ENCODE results near the gene ACO1. TPM values are rescaled to one million over a fixed set of nuclear protein-coding genes. Genes with fewer than 3 reads are reported as not detected.

ACO1 gene
- total RNA-seq, 2 donors from 2014 or later: 10.1 to 16.6 TPM

GRCh38 chr9:32393911-32394310 is 9.5 kb downstream of the ACO1 start:
- H3K4me3 Mint-ChIP-seq: no peak overlapping the region
- H3K36me3 Mint-ChIP-seq (ENCODE audit: insufficient read depth in 2 of 2): peaks cover 0 to 3% of the 10 kb centered on the region in 2 donors
- H3K27ac Mint-ChIP-seq: no peak overlapping the region
- ATAC-seq (replicated peaks in 1 of 2) (no peak), DNase-seq (no peak)
- H3K4me1 Mint-ChIP-seq (ENCODE audit: low read depth): no peaks in the 10 kb centered on the region
- H3K9me3 Mint-ChIP-seq: no peaks in the 10 kb centered on the region
- H3K27me3 Mint-ChIP-seq (ENCODE audit: low read depth): no peaks in the 10 kb centered on the region

DNA sequence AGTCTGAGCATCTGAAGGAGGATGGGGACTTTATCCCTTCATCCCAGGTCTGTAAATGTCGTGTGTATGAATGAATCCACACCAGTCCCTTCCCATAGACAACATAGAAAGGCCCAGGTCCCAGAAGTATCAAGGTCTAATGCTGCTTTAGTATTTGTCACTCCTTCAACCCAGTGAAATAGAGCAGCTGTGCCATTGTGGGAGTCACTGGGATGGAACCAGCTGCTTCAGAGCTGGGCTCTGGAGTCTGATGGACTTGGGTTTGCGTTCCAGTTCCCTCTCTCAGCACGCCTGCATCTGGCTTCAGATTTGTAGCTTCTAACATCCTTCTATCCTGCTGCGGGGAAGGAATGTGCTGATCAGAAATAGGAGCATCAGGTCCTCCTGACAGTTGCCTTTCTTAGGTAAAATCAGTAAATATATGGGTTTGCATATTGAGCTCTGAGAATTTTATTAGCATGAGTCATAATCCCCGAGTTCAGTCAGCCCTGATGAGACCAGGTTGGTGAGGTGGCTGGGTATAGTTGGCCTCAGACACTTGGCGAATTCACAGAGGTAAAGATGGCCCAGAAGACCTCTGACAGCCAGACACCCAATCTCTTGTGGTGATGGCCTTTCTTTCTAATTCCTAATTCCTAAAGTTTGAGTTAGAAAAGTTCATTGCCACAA is 10.1 kb downstream of the ACO1 start:
- Mint-ChIP-seq H3K9me3 (no peaks in the 10 kb centered on the region), H3K4me3 (no peak overlapping the region), H3K27me3 (ENCODE audit: low read depth) (no peaks in the 10 kb centered on the region), H3K36me3 (ENCODE audit: insufficient read depth in 2 of 2) (peaks cover 0 to 3% of the 10 kb centered on the region in 2 donors), H3K27ac (no peak overlapping the region), H3K4me1 (ENCODE audit: low read depth) (no peaks in the 10 kb centered on the region)
- DNase-seq (no peak), ATAC-seq (replicated peaks in 1 of 2) (no peak)

GRCh38 chr9:32395510-32396216 is 11.2 kb downstream of the ACO1 start:
- H3K4me1 Mint-ChIP-seq (ENCODE audit: low read depth): no peaks in the 10 kb centered on the region
- ATAC-seq (replicated peaks in 1 of 2) (no peak), DNase-seq (no peak)
- H3K36me3 Mint-ChIP-seq (ENCODE audit: insufficient read depth in 2 of 2): peaks cover 0 to 3% of the 10 kb centered on the region in 2 donors
- no peaks in the 10 kb centered on the region for H3K9me3 Mint-ChIP-seq
- no peak overlapping the region for H3K27ac Mint-ChIP-seq
- H3K27me3 Mint-ChIP-seq (ENCODE audit: low read depth): no peaks in the 10 kb centered on the region
- no peak overlapping the region for H3K4me3 Mint-ChIP-seq

GRCh38 chr9:32398207-32398606 is 13.8 kb downstream of the ACO1 start:
- Mint-ChIP-seq H3K4me1 (ENCODE audit: low read depth) (no peaks in the 10 kb centered on the region), H3K4me3 (no peak overlapping the region), H3K27ac (no peak overlapping the region), H3K36me3 (ENCODE audit: insufficient read depth in 2 of 2) (peaks cover 0 to 3% of the 10 kb centered on the region in 2 donors), H3K9me3 (no peaks in the 10 kb centered on the region), H3K27me3 (ENCODE audit: low read depth) (no peaks in the 10 kb centered on the region)
- DNase-seq (no peak), ATAC-seq (replicated peaks in 1 of 2) (no peak)

- Mint-ChIP-seq H3K27me3 (ENCODE audit: low read depth) (no peaks in the 10 kb centered on the region), H3K27ac (no peak overlapping the region), H3K4me1 (ENCODE audit: low read depth) (no peaks in the 10 kb centered on the region), H3K4me3 (no peak overlapping the region), H3K9me3 (no peaks in the 10 kb centered on the region), H3K36me3 (ENCODE audit: insufficient read depth in 2 of 2) (peaks cover 0 to 1% of the 10 kb centered on the region in 2 donors)
- ATAC-seq (replicated peaks in 1 of 2) (no peak), DNase-seq (no peak)
Observed at GRCh38 chr9:32399110-32399815, 14.8 kb downstream of the ACO1 start.

DNA sequence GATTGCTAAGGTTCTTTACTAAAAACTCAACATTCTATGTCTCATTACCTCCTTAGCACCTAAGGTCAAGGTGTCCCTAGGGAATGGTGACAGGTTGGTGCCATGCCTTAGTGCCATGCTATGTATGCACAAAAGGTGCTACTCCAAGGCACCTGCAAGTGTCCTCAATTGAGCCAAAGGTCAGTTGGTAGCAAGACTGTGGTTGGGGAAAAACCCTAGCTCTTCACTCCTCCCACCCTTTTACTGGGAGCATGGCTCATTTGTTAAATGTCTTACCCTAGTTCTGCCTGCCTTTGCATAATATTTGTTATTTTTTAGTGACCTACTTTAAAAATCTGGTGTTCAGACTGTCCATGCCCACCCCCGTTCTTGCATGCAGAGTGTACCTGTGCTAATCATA is 17.0 kb downstream of the ACO1 start:
- peaks cover 0 to 1% of the 10 kb centered on the region in 2 donors for H3K36me3 Mint-ChIP-seq (ENCODE audit: insufficient read depth in 2 of 2)
- H3K9me3 Mint-ChIP-seq: no peaks in the 10 kb centered on the region
- H3K27ac Mint-ChIP-seq: no peak overlapping the region
- no peak overlapping the region for H3K4me3 Mint-ChIP-seq
- DNase-seq (no peak), ATAC-seq (replicated peaks in 1 of 2) (no peak)
- no peaks in the 10 kb centered on the region for H3K4me1 Mint-ChIP-seq (ENCODE audit: low read depth)
- H3K27me3 Mint-ChIP-seq (ENCODE audit: low read depth): no peaks in the 10 kb centered on the region

DNA sequence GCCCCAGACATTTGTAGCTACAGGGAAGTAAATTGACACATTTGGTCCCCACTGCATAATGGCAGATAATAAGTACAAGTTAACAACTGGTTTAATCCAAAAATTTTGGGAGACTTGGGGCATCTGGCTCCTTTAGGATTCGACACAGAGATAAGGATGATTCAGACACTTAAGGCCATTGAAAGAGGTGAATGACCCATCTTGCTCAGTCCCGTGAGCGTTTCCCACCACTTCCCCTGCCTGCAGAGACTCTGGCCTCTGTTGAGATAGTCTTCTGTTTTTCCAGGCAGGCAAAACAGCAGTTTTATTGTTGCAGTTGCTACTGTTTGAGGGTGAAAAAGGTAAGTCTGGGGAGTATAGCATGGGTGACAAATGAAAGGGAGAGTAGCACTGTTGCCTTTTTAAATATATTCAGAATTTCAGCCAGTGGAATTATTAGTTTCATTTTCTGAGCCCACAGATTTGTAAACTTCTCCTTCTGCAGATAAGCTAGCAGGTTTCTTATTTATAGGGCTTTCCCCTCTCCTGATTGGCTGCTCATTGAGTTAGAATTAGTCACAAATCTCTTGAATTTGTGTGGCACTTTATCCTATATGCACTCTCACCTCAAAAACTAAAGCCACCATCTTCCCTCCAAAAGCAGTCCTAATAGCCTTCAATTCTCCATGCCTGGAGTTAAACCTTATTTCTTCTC is 19.3 kb downstream of the ACO1 start:
- no peak overlapping the region for H3K4me3 Mint-ChIP-seq
- no peaks in the 10 kb centered on the region for H3K36me3 Mint-ChIP-seq (ENCODE audit: insufficient read depth in 2 of 2)
- H3K27ac Mint-ChIP-seq: no peak overlapping the region
- H3K4me1 Mint-ChIP-seq (ENCODE audit: low read depth): no peaks in the 10 kb centered on the region
- no peak for DNase-seq
- no peaks in the 10 kb centered on the region for H3K27me3 Mint-ChIP-seq (ENCODE audit: low read depth)
- no peak for ATAC-seq (replicated peaks in 1 of 2)
- no peaks in the 10 kb centered on the region for H3K9me3 Mint-ChIP-seq

DNA sequence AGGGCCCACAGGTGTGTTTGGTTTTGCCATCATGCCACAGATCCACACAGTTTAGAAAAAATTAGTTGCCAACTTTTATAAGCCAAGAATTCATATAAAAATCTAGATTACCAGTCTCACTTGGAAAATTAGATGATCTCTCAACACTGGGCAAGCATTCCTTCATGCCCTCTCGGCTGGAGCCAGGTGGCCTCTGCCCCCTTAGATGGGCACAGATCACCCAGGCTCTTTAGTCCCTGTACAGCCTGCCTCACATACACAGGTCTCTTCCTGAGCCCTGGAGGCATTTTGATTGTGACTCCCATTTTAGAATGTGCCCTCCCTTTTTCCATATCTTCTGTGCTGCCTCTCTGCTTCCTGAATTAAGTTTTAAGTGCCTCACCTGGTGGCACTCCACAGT is 20.0 kb downstream of the ACO1 start:
- Mint-ChIP-seq H3K9me3 (no peaks in the 10 kb centered on the region), H3K4me1 (ENCODE audit: low read depth) (no peaks in the 10 kb centered on the region), H3K27ac (no peak overlapping the region), H3K27me3 (ENCODE audit: low read depth) (no peaks in the 10 kb centered on the region), H3K4me3 (no peak overlapping the region), H3K36me3 (ENCODE audit: insufficient read depth in 2 of 2) (peaks cover 0 to 2% of the 10 kb centered on the region in 2 donors)
- ATAC-seq (replicated peaks in 1 of 2) (no peak), DNase-seq (no peak)

GRCh38 chr9:32404856-32405255 is 20.4 kb downstream of the ACO1 start:
- ATAC-seq (replicated peaks in 1 of 2): no peak
- Mint-ChIP-seq H3K9me3 (no peaks in the 10 kb centered on the region), H3K27me3 (ENCODE audit: low read depth) (no peaks in the 10 kb centered on the region), H3K27ac (no peak overlapping the region), H3K4me3 (no peak overlapping the region), H3K36me3 (ENCODE audit: insufficient read depth in 2 of 2) (peaks cover 0 to 2% of the 10 kb centered on the region in 2 donors), H3K4me1 (ENCODE audit: low read depth) (no peaks in the 10 kb centered on the region)
- DNase-seq: no peak

DNA sequence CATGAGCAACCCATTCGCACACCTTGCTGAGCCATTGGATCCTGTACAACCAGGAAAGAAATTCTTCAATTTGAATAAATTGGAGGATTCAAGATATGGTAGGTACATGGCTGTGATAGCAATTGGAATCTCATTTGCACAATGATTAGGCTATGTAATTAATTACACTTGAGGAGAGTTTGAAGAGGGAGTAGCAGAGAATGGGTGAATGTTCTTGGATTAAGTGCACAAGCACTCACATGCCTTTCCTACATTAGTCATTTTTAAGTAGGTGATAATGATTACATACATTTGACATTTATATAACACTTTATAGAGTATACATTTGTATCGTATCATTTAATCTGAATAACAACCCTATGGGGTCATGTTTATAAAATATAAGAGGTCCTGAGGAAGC is 21.1 kb downstream of the ACO1 start:
- Mint-ChIP-seq H3K9me3 (no peaks in the 10 kb centered on the region), H3K36me3 (ENCODE audit: insufficient read depth in 2 of 2) (peaks cover 0 to 2% of the 10 kb centered on the region in 2 donors), H3K27ac (no peak overlapping the region), H3K4me1 (ENCODE audit: low read depth) (no peaks in the 10 kb centered on the region), H3K4me3 (no peak overlapping the region), H3K27me3 (ENCODE audit: low read depth) (no peaks in the 10 kb centered on the region)
- DNase-seq (no peak), ATAC-seq (replicated peaks in 1 of 2) (no peak)

GRCh38 chr9:32406046-32406445 is 21.6 kb downstream of the ACO1 start:
- ATAC-seq (replicated peaks in 1 of 2) (no peak), DNase-seq (no peak)
- Mint-ChIP-seq H3K27ac (no peak overlapping the region), H3K4me3 (no peak overlapping the region), H3K36me3 (ENCODE audit: insufficient read depth in 2 of 2) (peaks cover 0 to 2% of the 10 kb centered on the region in 2 donors), H3K27me3 (ENCODE audit: low read depth) (no peaks in the 10 kb centered on the region), H3K9me3 (no peaks in the 10 kb centered on the region), H3K4me1 (ENCODE audit: low read depth) (no peaks in the 10 kb centered on the region)

DNA sequence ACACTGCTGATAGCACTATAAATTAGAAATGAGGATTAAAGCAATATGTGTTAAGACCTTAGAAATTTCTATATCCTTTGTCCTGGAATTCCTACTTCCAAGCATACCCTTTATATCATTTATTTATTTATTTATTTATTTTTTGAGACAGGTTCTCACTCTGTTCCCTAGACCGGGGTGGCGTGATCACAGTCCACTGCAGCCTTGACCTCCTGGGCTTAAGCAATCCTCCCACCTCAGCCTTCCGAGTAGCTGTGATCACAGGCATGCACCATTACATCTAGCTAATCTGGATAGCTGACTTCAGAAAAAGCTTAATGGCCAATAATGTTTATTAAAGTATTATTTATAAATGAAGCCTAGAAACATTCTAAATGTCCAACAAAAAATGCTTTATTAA is 27.3 kb downstream of the ACO1 start:
- Mint-ChIP-seq H3K27me3 (ENCODE audit: low read depth) (no peaks in the 10 kb centered on the region), H3K9me3 (no peaks in the 10 kb centered on the region), H3K36me3 (ENCODE audit: insufficient read depth in 2 of 2) (peaks cover 0 to 2% of the 10 kb centered on the region in 2 donors), H3K27ac (no peak overlapping the region), H3K4me3 (no peak overlapping the region), H3K4me1 (ENCODE audit: low read depth) (no peaks in the 10 kb centered on the region)
- ATAC-seq (replicated peaks in 1 of 2) (no peak), DNase-seq (no peak)

GRCh38 chr9:32412440-32412839 is 28.0 kb downstream of the ACO1 start:
- DNase-seq: no peak
- Mint-ChIP-seq H3K27me3 (ENCODE audit: low read depth) (no peaks in the 10 kb centered on the region), H3K27ac (no peak overlapping the region), H3K4me1 (ENCODE audit: low read depth) (no peaks in the 10 kb centered on the region), H3K36me3 (ENCODE audit: insufficient read depth in 2 of 2) (peaks cover 0 to 2% of the 10 kb centered on the region in 2 donors), H3K9me3 (no peaks in the 10 kb centered on the region), H3K4me3 (no peak overlapping the region)
- ATAC-seq (replicated peaks in 1 of 2): no peak

Measured in activated T-cell treated with anti-CD3 and anti-CD28 coated beads, Interleukin-2, amount 50 U/mL, for 72 hours (primary cell).